GM21717 (cell line): ENCODE measurements around the gene RNPEPL1.
"Not testable (repeated sequence)": the region's sequence is repeated elsewhere in the genome, so short reads cannot be mapped to it uniquely, and the experiment has no call there.

Source experiments
- ATAC-seq: cut with Tn5 transposase; IDR thresholded peaks from one replicate; pipeline ENCODE4 v1.9.1; 2021; ENCODE audit warnings: mild to moderate bottlenecking, moderate library complexity; ENCODE audit not compliant: unreplicated experiment

The RNPEPL1 gene

DNA sequence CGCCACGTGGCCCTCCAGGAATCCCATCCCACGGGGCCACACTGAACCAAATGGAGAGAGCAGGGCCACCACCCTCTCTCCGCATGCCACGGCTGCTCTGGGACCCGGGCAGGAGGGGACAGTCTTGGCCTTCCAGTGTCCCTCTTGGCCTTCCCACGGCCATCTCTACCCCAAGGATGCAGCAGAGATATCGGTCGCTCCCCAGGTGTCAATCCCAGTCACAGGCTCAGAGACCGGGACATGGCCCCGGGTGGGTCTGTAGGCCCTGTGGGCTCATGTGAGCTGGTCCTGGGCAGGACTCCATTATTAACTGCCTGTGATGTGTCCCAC lies 33.5 kb downstream of the RNPEPL1 start:
- ATAC-seq = no peak

DNA sequence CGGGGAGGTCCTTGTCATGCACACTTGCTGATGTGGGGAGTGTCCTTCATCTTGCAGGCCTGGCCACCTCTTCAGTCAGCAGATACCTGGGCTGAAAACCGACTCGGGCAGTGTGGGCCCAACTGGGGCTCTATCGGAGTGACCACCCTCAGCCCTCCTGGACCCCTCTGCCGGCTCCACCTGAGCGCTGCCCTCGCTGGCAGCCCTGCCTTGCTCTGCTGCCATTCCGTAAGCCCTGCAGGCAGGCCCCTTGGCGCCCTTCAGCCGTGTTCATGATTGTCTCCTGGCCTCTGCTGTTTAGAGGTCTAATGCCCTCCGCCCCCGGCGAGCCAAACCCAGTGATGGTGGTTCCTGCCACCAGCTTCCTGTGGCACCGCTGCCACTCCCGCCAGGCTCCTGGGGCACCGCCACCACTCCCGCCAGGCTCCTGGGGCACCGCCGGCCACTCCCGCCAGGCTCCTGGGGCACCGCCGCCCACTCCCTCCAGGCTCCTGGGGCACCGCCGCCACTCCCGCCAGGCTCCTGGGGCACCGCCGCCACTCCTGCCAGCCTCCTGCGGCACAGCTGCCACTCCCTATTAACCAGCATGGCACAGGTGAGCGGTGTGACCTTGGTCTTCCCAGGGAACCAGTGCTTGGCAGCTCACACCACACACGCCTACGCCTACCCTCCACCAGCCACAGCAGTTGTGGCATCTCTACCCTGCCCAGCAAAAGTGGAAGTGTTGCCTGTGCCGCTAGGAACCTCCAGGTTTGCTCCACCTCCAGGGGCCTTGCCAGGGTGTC lies 34.2 kb downstream of the RNPEPL1 start:
- no peak for ATAC-seq

DNA sequence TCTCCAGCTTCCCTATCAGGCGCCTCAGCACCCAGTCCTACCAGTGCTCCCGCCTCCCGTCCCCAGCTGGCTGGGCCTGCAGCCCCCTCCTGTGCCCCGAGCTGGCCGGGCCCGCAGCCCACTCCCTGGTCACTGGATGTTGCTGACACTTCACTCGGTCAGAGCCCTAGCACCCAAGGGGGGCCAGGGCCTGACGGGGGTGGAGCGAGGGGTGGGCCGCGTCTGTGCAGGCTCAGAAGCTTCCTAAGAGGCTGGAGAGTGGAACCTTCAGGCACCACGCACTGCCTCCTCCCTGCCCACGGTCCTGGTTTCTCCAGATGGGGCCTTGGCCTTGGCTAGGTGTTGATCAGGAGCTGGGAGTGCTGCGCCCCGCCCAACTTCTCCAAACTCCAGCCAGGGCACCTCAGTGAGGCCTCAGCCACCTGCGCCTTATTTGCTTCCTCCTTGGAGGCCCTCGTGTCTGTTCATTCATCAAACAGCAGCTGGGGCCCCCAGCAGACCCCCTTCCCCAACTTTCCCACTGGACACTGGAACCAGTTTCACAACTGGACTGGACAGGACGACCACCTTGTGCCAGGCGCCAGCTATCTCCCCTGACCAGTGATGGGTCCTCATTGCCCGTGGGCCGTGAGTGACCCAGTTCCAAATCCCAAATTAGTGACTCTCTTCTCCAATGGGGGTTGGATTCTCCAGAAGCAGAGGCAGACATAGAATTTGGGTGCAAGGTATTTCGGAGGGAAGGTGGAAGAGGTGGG lies 35.0 kb downstream of the RNPEPL1 start:
- no peak for ATAC-seq

DNA sequence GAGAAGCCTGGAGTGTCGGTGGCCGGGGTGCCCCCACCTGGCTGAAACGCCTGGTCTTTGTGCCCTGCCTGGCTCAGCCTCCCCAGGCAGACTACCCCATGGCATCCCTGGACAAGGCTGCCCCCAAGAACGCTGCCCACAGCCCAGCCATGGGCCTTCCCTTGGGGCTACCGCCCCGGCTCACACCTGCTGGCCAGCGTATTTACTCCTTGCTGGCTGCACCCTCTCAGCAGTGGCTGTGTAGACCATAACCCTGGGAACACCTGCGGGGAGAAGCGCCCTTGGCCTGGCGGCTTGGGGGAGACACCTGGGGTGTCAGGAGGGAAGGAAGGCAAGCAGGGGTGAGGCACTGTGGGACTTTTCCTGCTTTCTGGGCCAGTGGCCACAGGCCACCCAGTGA lies 35.6 kb downstream of the RNPEPL1 start:
- ATAC-seq = no peak

DNA sequence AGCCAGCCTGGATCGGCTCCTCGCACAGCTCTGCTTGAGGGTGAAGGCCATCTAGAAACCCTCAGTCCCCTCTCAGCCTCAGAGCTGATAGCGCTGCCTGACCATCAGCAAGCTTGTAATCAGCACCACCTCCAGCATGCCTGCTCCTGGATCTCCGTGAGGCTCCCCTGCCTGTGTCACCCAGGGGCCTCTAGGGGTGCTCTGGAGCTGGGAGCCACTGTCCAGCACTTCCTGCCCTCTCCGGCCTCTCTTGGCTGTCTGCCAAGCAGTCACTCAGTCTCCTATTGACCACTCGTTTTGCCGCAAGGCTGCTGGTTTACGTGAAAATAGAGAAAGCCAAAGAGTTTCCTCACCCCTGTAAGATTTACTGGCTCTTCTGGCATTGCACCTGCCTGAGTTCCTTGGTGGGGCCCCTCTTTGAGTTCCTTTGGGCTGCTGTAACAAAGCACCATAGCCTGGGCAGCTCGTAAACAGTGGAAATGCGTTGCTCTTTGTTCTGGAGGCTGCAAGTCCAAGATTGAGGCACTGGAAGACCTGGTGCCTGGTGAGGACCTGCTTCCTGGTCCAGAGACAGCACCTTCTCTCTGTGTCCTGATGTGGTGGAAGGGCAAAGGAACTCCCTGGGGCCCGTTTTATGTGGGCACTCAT lies 36.1 kb downstream of the RNPEPL1 start:
- ATAC-seq = no peak

DNA sequence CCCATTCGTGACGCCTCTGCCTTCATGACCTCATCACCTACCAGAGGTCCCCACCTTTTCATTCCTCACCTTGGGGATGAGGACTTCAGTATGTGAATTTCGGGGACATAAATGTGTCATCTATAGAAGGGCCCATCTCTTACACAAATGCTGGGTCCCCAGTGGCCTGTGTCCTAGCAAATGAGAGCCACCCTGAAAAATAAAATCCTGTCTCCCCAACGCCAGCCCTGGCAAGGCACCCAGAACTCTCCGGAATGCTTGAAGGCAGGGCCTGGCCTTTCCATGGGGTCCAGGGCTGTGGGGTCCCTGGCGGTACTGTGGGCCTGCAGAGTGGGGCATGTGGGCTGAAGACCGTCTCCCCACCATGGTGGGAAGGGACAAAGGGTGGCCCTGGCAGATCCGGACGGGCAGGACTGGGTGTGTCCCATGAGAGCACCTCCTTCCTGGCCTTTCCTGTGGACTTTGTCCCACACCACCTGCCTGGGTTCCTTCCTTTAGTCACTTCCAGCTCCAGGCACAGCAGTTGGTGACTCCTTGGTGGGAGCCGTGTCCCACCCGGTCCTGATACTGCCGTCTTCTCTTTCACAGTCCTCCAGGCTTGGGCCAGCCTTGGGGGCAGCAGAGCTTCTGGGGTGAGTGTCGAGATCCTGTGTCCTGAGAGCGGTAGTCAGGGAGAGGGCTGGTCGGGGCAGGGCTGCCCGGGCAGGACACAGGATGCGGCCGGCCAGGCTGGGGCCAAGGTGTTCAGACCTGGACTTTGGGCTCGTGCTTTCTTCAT lies 36.8 kb downstream of the RNPEPL1 start:
- ATAC-seq = no peak

DNA sequence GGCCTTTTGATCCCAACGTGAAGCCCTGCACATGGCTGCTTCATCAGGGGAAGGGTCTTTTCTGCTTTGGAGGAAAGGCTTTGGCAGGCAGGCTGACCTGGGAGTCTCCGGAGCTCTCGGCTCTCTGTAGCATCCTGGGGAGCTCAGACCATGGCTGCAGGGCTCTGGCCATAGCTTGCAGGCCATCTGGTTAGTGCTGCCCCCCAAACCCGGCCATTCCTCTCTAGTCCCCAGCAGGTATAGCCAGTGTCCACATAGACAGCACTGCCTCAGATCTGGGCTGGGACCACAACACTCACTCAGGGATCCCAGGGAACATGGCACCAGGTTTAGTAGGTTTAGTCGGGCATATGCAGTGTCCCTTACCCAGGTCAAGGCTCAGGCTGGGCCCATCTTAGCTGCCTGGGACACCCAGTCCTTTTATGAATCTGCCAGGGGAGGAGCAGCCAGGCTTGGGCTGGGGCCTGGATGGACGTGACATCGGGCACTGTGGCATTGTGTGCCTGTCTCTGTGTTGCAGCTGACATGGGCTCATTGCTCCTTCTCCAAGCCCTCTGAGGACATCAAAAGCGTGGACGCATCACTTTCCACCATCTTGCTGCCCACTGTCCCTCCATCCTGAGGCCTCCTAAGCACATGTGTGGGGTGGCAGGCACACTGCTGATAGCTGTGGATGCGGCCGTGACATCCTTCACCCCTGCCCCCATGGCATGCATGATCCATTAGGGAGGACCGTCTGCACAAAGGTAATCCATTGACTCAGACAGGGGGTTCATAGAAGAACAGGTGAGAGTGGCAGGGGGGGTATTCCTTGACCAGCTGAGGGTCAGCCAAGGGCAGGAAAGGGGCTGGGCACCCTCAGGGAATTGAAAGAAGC lies 37.8 kb downstream of the RNPEPL1 start:
- ATAC-seq = no peak

DNA sequence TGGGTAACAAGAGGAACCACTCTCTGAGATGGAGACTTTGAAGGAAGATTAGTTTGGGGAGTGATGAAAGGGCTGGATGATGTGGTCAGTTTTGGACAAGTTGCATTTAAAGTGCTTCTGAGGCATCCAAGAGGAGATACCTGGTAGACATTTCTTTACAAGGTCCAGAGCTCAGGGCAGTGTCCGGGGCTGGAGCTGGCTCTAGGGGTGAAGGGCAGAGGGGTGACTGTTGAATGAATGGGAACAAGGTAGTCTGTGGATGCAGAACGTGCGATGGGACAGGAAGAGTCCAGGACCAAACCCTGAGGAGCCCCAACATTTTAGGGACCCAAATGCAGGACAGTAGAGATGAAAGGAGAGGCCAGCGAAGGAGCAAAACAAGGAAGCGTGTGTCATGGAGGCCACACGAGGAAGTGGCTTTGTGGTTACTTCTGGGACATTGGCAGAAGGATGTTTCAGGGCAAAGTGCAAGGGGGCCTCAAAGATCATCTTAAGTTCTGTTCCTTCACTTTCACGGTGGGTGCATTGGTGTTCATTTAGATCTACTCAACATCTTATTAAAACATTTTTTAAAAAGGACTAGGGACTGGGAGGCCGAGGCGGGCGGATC lies 43.4 kb downstream of the RNPEPL1 start:
- ATAC-seq = no peak

DNA sequence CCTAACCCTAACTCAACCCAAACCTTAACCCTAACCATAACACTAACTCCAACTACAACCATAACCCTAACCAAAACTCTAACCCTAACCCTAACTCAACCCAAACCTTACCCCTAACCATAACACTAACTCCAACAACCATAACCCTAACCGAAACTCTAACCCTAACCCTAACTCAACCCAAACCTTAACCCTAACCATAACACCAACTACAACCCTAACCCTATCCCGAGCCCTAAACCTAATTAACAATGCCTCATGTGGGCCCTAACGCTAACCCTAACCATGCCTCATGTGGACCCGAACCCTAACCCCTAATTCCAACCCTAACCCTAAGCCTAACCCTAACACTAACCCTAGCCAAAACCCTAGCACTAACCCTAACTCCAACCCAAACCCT lies 45.5 kb downstream of the RNPEPL1 start:
- ATAC-seq = no peak

DNA sequence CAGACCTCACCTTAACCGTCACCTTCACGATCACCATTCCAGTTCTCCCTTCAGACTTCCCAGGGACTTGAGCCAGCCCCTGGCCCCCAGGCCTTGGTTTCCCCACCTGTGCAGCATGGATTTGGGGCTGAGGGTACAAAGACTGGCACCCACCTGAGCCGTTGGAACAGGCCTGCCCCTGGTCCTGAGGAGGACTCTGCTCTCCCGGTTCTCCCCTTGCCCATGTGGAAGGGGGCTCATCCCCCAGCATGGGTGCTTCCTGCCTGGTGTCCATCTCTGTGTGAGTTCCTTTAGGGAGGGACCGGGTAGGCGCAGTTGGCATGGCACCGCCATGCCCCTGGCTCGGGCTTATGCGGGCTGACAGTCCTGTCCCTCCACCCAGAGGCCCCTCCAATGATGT lies 46.1 kb downstream of the RNPEPL1 start:
- ATAC-seq = no peak

DNA sequence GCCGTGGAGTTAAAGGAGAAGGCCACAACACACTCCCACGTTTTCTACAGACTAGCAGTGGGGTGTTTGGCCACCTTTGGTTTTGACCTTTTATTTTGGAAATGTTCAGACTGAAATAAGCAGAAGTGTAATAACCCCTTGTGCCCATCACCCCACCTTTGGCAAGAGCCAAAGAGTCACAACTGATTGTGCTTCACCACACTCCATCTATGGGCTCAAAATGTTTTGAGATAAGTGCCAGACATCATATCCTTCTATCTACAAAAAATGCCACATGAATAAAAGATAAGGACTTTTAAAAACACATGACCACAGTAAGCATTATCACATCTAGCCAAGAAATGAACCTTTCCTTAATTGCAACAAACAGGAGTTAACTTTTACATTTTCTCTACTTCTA lies 47.1 kb downstream of the RNPEPL1 start:
- no peak for ATAC-seq

DNA sequence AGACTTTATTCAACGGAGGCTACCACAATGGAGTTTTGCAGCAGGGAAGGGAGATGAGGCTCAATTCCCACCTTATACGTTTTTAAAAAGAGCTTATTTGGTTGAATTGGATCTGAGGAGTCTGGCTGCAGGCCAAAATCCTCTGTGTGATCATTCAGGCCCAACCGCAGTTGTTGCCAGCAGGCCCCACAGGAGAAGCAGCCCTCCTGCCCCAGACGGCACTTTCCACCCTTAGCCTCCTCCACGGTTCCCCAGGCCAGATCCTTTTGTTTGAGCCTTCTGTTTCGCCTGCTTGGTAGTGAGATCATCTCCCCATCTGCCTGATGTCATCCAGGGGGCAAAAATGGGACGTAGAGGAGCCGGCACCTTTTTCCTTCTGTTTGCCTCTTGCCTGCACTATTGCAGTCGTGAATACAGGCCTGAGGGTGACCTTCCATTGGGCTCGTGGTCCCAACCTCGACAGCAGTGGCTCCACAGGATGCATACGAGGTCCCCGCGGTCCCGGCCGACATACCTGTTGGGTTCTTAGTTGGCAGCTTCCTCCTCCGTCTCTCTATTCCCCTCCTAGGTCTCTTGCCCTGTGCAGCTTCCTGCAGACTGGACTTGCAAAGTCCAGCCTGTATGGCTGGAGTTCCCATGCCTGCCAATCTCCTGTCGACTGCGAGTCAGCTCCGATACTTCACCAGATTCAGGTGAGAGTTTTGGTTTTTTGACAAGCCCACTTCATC lies 47.7 kb downstream of the RNPEPL1 start:
- no peak for ATAC-seq

DNA sequence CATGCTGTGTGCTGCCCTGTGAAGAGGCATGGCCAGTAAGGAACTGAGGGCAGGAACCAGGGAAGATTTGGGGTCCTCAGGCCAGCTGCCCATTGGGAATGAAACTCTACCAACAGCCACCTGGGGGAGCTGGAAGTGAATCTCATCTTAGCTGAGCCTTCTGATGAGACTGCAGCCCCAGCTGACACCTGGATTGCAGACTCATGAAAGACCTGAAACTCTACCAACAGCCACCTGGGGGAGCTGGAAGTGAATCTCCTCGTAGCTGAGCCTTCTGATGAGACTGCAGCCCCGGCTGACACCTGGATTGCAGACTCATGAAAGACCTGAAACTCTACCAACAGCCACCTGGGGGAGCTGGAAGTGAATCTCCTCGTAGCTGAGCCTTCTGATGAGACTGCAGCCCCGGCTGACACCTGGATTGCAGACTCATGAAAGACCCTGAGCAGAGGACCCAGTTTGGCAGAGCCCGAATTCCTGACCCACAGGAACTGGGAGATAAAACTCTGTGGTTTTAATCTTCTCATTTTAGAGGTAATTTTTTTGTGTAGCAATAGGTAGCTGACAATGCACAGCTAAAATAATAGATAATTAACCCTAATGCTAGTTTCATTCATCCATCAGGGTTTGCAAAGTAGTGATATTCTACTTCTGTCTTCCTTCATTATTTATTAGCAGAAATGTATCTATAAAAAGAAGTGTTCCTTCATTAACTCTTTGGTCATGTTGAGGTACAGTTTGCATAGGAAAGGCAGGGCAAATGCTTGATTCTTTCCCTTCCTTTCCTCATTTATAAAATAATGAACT lies 48.8 kb downstream of the RNPEPL1 start:
- ATAC-seq = not testable (repeated sequence)

DNA sequence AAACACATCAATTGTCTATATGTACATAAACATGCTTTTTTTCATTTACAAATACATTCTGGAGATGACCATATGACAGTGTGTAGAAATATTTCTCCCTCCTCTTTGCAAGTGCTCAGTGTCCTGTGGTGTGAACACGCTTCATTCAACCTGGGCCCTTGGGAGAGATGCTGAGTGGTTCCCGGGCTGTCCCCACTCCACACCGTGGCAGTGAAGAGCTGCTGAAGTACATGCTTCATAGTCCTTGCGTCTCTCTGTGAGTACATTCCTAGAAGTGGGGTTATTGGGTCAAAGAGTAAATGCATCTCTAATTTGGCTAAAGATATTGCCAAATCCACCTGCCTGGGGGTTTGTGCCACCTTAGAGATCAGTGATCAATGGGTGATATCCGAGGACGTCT lies 50.5 kb downstream of the RNPEPL1 start:
- ATAC-seq = no peak

DNA sequence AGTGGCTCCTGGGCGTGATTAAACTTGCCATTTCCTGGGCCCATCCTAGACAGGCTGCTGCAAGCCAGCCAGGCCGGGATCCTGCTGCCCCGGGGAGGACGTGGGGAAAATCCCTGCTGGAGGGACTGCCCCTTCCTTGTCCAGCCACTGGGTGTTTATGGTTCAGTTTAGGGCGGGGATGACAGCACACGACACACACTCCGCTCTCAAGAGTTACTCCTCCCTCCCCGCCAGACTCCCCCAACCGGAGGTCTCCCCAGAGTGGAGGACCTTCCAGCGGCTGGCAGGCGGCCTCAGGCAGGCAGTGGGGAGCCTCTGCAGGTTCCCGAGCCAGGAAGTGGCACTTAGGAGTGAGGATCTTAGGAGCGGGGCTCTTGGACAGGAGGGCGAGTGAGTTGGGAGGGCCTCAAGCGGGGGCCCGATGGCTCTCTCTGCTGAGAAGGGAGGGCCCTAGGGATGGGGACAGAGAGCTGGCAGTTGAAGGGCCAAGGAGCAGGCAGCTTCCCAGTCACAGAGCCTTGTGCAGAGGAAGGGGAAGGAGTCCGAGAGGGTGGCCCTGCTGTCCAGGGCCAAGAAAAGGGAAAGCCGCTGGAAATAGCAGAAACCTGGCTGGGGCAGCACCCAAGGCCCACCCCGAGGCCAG lies 51.3 kb downstream of the RNPEPL1 start:
- ATAC-seq = no peak

DNA sequence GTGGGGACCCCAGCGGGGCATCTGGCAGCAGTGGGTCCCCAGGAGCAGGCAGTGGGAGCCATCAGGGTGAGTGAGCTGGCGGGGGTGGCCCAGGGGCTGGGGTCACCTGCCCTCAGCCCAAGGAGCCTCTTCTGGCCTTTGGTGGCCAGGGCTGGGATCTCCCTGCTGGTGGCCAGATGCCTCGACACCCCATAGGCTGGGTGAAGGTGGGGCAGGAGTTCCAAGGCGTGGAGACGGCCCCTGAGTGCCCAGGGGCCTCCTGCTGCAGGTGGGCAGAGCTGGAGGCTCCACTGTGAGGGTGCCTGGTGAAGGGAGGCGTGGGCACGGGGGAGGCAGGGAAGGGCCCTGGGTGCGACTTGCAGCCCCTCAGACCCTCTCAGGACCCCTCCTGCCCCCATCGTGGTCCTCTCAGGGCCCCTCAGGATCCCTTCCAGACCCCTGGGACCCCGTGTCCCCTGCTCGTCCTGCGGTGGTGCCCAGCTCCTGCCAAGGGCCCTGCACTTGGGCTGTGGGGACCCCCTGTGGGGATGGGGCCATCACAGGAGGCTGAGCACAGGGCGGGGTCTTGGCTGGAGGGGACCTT lies 52.0 kb downstream of the RNPEPL1 start:
- no peak for ATAC-seq

DNA sequence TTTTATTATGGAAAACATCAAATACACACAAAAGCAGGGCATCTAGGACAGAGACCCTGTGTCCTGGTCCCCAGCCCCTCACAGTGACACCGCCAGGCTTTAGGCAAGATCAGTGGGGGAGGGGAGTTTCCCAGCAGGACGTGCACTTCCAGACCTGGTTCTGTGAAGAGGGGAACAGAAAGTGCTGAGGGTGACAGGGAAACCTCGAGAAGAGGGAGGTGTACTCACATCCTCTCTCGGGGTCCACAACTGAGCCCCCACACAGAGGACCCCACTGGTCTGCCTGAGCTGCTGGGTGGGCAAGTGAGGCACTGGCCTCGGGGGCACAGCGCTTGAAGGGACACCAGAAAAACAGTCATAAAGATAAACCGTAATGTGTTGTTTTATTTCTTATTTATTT lies 52.6 kb downstream of the RNPEPL1 start:
- no peak for ATAC-seq

DNA sequence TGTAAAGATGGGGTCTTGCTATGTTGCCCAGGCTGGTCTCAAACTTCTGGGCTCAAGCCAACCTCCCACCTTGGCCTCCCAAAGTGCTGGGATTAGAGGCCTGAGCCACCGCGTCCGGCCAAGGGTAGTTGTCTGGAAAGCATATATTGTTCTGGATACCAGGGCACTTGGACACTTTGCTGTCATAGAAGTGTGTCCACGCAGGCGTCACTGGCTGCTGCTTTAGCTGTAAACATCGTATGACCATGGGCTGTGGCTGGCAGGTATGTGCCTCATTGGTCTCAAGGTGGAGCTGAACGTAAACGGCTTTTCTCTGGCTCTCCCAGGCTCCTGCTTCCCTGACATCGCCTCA lies 53.8 kb downstream of the RNPEPL1 start:
- ATAC-seq = no peak
